GM23248 (cell line): ENCODE data around the gene BTBD8.

ENCODE experiments used
- EZH2 ChIP-seq: fragments of 200-600 bp; sonication (generic); IDR thresholded peaks from 2 replicates; pipeline ENCODE4 v1.6.1; 2018; ENCODE audit warnings: antibody characterized with exemption, mild to moderate bottlenecking; ENCODE audit not compliant: insufficient read depth, poor library complexity, severe bottlenecking
- EZH2phosphoT487 ChIP-seq: fragments of 200-600 bp; sonication (generic); IDR thresholded peaks from 2 replicates; pipeline ENCODE4 v1.6.1; 2018; ENCODE audit warnings: antibody characterized with exemption, moderate library complexity, mild to moderate bottlenecking, low read depth; ENCODE audit not compliant: insufficient read depth

- TF ChIP-seq EZH2phosphoT487, result no peak
- TF ChIP-seq EZH2, result no peak
Observed at GRCh38 chr1:92105546-92106081, 25.5 kb downstream of the BTBD8 start.
